Common myeloid progenitor, CD34-positive (primary cell): ENCODE measurements around the gene TTC7B.

Experiments used
- CTCF ChIA-PET: fragments of 350-600 bp; sonication (Branson Sonifier 250); formaldehyde crosslinking; loops from one replicate; lab custom pipeline; 2021; ENCODE audit warnings: antibody characterized with exemption; lab: Charles Lee
- POLR2A ChIA-PET: fragments of 350-600 bp; sonication (Branson Sonifier 250); formaldehyde crosslinking; loops from one replicate; lab custom pipeline; 2021; ENCODE audit warnings: antibody characterized with exemption; lab: Charles Lee
- DNase-seq, 3 donors: peaks; one replicate each; pipeline versions ENCODE4 v3.0.0 to v3.0.0-alpha.2; 2013
- H3K27ac ChIP-seq, 2 experiments: 1 replicate in 1 of 2; 2 replicates in 1 of 2; pipeline ENCODE4 v1.7.0; 2013; ENCODE audit warnings: inconsistent platforms in 2 of 2, low read length in 2 of 2, mild to moderate bottlenecking in 2 of 2, low read depth in 1 of 2, moderate library complexity in 1 of 2; ENCODE audit not compliant: severe bottlenecking in 2 of 2, insufficient read depth in 1 of 2, poor library complexity in 1 of 2
- H3K27me3 ChIP-seq, 5 experiments: replicated peaks in 2 of 5; 1 replicate in 3 of 5; 2 replicates in 2 of 5; pipeline versions ENCODE4 v1.6.1 to v1.7.0; 2013; ENCODE audit warnings: low read length in 4 of 5, mild to moderate bottlenecking in 2 of 5, moderate library complexity in 2 of 5, inconsistent platforms in 1 of 5; ENCODE audit not compliant: insufficient read depth in 5 of 5, control insufficient read depth in 4 of 5
- H3K36me3 ChIP-seq, 4 experiments: 1 replicate in 2 of 4; 2 replicates in 2 of 4; pipeline versions ENCODE4 v1.6.1 to v1.7.0; 2013; ENCODE audit warnings: low read length in 3 of 4, control low read depth in 1 of 4, mild to moderate bottlenecking in 1 of 4; ENCODE audit not compliant: control insufficient read depth in 4 of 4, insufficient read depth in 4 of 4
- H3K4me1 ChIP-seq, 4 experiments: 1 replicate in 3 of 4; 2 replicates in 1 of 4; pipeline versions ENCODE4 v1.6.1 to v1.7.1; 2013; ENCODE audit warnings: low read length in 3 of 4, mild to moderate bottlenecking in 3 of 4, control low read depth in 1 of 4, inconsistent platforms in 1 of 4, moderate library complexity in 1 of 4; ENCODE audit not compliant: control insufficient read depth in 4 of 4, insufficient read depth in 4 of 4; ENCODE audit errors: control extremely low read depth in 1 of 4
- H3K4me3 ChIP-seq, 7 experiments: 1 replicate in 4 of 7; 2 replicates in 3 of 7; pipeline versions ENCODE4 v1.5.1 to v1.7.0; 2013; ENCODE audit warnings: mild to moderate bottlenecking in 7 of 7, low read length in 6 of 7, moderate library complexity in 6 of 7, inconsistent platforms in 2 of 7, low read depth in 2 of 7, control low read depth in 1 of 7; ENCODE audit not compliant: insufficient read depth in 4 of 7, control insufficient read depth in 1 of 7; ENCODE audit errors: extremely low read depth in 1 of 7
- H3K9me3 ChIP-seq, 5 experiments: 1 replicate in 4 of 5; 2 replicates in 1 of 5; pipeline versions ENCODE4 v1.6.1 to v1.7.1; 2013; ENCODE audit warnings: low read length in 4 of 5, mild to moderate bottlenecking in 2 of 5, inconsistent platforms in 1 of 5, low read depth in 1 of 5, moderate library complexity in 1 of 5; ENCODE audit not compliant: control insufficient read depth in 4 of 5, insufficient read depth in 2 of 5; ENCODE audit errors: control extremely low read depth in 1 of 5
- WGBS: methylation state at CpG from one replicate; pipeline ENCODE4 v1.1.5; 2013; ENCODE audit not compliant: insufficient coverage; 5-methylcytosine and 5-hydroxymethylcytosine counted together

TTC7B gene

GRCh38 chr14:90693413-90693812 lies 122.8 kb downstream of the TTC7B start:
- CTCF ChIA-PET: interaction anchor here (0.8 to 1.1 kb wide), 2 partner anchors 12 to 57 kb away, joined by 3 read pairs; no protein-coding TSS in a partner anchor
- no peak for DNase-seq
- POLR2A ChIA-PET: no interaction called here
- no peak overlapping the region for H3K27ac ChIP-seq
- no peaks in the 10 kb centered on the region for H3K27me3 ChIP-seq
- no CpG with 5 or more reads among the region's 3 CpGs for WGBS
- peaks cover 0 to 7% (median 4%) of the 10 kb centered on the region in 4 experiments for H3K36me3 ChIP-seq
- no peaks in the 10 kb centered on the region for H3K9me3 ChIP-seq
- H3K4me1 ChIP-seq: peaks cover 0 to 19% (median 10%) of the 10 kb centered on the region in 4 experiments
- no peak overlapping the region for H3K4me3 ChIP-seq

DNA sequence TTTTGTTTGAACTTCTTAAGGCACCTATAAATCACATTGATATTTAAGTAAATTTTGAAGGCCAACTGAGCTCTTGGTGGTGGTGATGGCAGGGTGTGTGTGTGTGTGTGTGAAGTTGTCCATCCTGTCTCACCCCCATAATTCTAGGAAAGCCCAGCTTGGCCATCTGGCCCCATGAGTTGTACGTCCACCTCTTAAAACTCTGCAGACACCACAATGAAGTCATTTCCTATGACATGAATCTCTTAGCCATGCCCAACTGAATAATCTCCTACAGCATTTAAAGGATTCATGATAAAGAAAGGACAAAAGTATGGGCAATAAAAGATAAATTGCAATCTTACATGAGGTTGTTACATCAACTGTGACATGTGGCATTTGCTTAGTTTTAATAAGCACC lies 123.4 kb downstream of the TTC7B start:
- peaks cover 0 to 17% (median 7%) of the 10 kb centered on the region in 4 experiments for H3K4me1 ChIP-seq
- DNase-seq: no peak
- no peak overlapping the region for H3K4me3 ChIP-seq
- POLR2A ChIA-PET: no interaction called here
- H3K27ac ChIP-seq: no peak overlapping the region
- H3K27me3 ChIP-seq: no peaks in the 10 kb centered on the region
- CTCF ChIA-PET: no interaction called here
- no CpG with 5 or more reads among the region's 1 CpG for WGBS
- peaks cover 0 to 8% (median 6%) of the 10 kb centered on the region in 4 experiments for H3K36me3 ChIP-seq
- H3K9me3 ChIP-seq: no peaks in the 10 kb centered on the region

DNA sequence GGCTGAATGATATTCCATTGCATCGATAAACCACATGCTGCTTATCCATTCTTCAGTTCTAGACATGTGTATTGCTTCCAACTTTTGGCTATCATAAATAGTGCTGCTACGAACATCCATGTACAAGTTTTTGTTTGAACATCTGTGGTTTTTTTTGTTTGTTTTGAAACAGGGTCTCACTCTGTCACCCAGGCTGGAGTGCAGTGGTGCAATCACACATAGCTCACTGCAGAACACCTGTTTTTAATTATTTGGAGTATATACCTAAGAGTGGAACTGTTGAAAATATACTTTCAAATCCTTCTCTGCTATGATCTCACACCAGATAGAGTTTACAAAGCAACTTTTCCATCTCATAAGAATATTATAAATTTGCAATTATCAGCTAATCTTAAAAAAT lies 124.2 kb downstream of the TTC7B start:
- DNase-seq: no peak
- POLR2A ChIA-PET: no interaction called here
- no peaks in the 10 kb centered on the region for H3K27me3 ChIP-seq
- no peaks in the 10 kb centered on the region for H3K9me3 ChIP-seq
- peaks cover 3 to 13% (median 9%) of the 10 kb centered on the region in 4 experiments for H3K36me3 ChIP-seq
- CTCF ChIA-PET: interaction anchor here (1.1 kb wide), 1 partner anchor 17 kb away, joined by 4 read pairs; no protein-coding TSS in a partner anchor
- WGBS: 100% methylated on average over 1 of the region's 2 CpGs
- no peak overlapping the region for H3K4me3 ChIP-seq
- no peak overlapping the region for H3K27ac ChIP-seq
- peaks cover 0 to 10% (median 2%) of the 10 kb centered on the region in 4 experiments for H3K4me1 ChIP-seq

DNA sequence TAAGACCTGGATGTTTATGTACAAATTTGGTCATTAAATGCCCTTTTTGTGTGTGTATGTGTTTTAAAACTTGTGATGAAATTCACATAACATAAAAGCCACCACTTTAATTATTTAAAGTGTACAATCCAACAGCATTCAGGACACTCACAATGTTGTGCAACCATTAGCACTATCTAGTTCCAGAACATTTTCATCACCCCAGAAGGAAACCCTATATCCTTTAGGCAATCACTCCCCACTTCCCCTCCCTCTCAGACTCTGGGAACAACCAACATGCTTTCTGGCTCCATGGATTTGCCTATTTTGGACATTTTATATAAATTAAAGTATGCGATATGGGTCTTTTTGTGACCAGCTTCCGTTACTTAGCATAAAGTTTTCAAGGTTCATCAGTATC lies 124.6 kb downstream of the TTC7B start:
- CTCF ChIA-PET: interaction anchor here (1.1 kb wide), 1 partner anchor 17 kb away, joined by 4 read pairs; no protein-coding TSS in a partner anchor
- Histone ChIP-seq H3K27ac (no peak overlapping the region), H3K9me3 (no peaks in the 10 kb centered on the region), H3K4me3 (no peak overlapping the region), H3K27me3 (no peaks in the 10 kb centered on the region), H3K36me3 (peaks cover 3 to 16% (median 10%) of the 10 kb centered on the region in 4 experiments), H3K4me1 (peaks cover 0 to 6% (median under 1%) of the 10 kb centered on the region in 4 experiments)
- no CpG with 5 or more reads among the region's 2 CpGs for WGBS
- POLR2A ChIA-PET: no interaction called here
- DNase-seq: no peak

- Histone ChIP-seq H3K27ac (no peak overlapping the region), H3K36me3 (peaks cover 11 to 28% (median 16%) of the 10 kb centered on the region in 4 experiments), H3K27me3 (no peaks in the 10 kb centered on the region), H3K9me3 (peaks cover 0 to 2% (median 0%) of the 10 kb centered on the region in 5 experiments), H3K4me1 (no peaks in the 10 kb centered on the region), H3K4me3 (no peak overlapping the region)
- WGBS: 100% methylated on average over 5 of the region's 5 CpGs
- ChIA-PET CTCF (interaction anchor here (1.8 kb wide), 1 partner anchor 9 kb away, joined by 4 read pairs; no protein-coding TSS in a partner anchor), POLR2A (interaction anchor here (0.6 kb wide), 1 partner anchor 699 kb away, joined by 3 read pairs; no protein-coding TSS in a partner anchor)
- DNase-seq: no peak
These were observed 128.6 kb downstream of the TTC7B start for GRCh38 chr14:90687680-90688079.

DNA sequence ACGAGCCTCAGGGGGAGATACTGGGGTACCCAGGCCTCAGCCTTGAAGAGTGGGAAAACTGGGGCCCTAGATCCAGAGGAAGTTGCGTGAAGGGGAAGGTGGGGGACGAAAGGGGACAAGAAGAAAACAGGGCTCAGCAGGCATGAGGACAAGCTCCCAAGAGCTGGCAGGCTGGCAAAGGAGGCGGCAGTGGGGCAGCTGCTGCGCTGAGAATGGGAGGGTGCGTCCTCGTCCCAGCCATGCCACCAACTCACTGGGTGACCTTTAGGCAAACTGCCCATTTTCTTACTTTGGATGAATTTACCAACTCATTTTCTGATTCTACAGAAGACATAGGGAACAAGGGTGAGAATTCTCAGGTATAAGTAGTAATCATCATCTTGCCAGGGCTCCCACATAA lies 133.6 kb downstream of the TTC7B start:
- ChIA-PET POLR2A (no interaction called here), CTCF (interaction anchor here (1.1 kb wide), 1 partner anchor 15 kb away, joined by 4 read pairs; no protein-coding TSS in a partner anchor)
- Histone ChIP-seq H3K36me3 (peaks cover 5 to 20% (median 11%) of the 10 kb centered on the region in 4 experiments), H3K27me3 (no peaks in the 10 kb centered on the region), H3K9me3 (peaks cover 0 to 2% (median 0%) of the 10 kb centered on the region in 5 experiments), H3K27ac (no peak overlapping the region), H3K4me3 (no peak overlapping the region), H3K4me1 (peaks cover 0 to 13% (median 6%) of the 10 kb centered on the region in 4 experiments)
- no peak for DNase-seq
- WGBS: 98% methylated on average over 6 of the region's 7 CpGs

DNA sequence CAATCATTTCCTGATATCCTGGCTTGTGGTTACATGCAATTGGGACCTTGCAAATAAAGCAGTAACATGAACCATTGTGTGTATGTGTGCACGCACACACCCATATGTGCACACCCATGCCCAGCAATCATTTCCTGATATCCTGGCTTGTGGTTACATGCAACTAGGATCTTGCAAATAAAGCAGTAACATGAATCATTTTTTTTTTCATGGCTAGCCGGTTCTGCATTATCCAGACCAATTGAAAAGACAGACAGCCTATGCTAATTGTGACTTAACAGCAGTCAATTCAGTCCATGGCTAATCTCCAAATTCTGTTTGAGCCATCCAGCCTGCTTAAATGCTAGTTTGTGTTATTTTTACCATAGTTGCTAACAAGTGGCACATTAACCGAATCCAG lies 134.3 kb downstream of the TTC7B start:
- Histone ChIP-seq H3K27me3 (no peaks in the 10 kb centered on the region), H3K36me3 (peaks cover 0 to 15% (median 9%) of the 10 kb centered on the region in 4 experiments), H3K9me3 (peaks cover 0 to 2% (median 0%) of the 10 kb centered on the region in 5 experiments), H3K27ac (no peak overlapping the region), H3K4me1 (peaks cover 0 to 17% (median 9%) of the 10 kb centered on the region in 4 experiments), H3K4me3 (no peak overlapping the region)
- WGBS: 71% methylated on average over 1 of the region's 3 CpGs
- ChIA-PET POLR2A (no interaction called here), CTCF (interaction anchor here (1.1 to 1.4 kb wide), 2 partner anchors 12 to 15 kb away, joined by 3 to 4 read pairs; no protein-coding TSS in a partner anchor)
- no peak for DNase-seq
